ENCODE measurements around the gene PSTPIP2. TPM values are rescaled to one million over a fixed set of nuclear protein-coding genes. Genes with fewer than 3 reads are reported as not detected.
"Not testable (repeated sequence)": the region's sequence is repeated elsewhere in the genome, so short reads cannot be mapped to it uniquely, and the experiment has no call there.

Gene PSTPIP2
- total and polyA plus RNA-seq, 2 donors (not counting 3 experiments of a cell fraction or from before 2014, with no cell fraction given): 1.6 to 4.9 TPM

GRCh38 chr18:46095532-46095931 lies 23.5 kb upstream of the PSTPIP2 start:
- no peak overlapping the region for H2AFZ ChIP-seq (ENCODE audit: low read depth, low read length)
- ChIA-PET CTCF (no interaction called here), POLR2A (no interaction called here)
- H3K27me3 ChIP-seq (ENCODE audit: control insufficient read depth in 2 of 2, insufficient read depth in 2 of 2, low read length in 2 of 2): no peaks in the 10 kb centered on the region
- no peak overlapping the region for H3K4me2 ChIP-seq (ENCODE audit: insufficient read depth, low read length)
- no peak for FAIRE-seq
- dilution Hi-C loops (cut with MboI; ENCODE audit: extremely low pct_ligation_motif_present, low sequenced_read_pairs): no loop called here
- H3K9ac ChIP-seq (replicated peaks; ENCODE audit: extremely low read depth, insufficient read depth, low read length): no peak overlapping the region
- peaks cover 69% of the 10 kb centered on the region for H3K79me2 ChIP-seq (ENCODE audit: control insufficient read depth, insufficient read depth, low read length)
- intact Hi-C loops (cut with micrococcal nuclease): no loop called here
- H4K20me1 ChIP-seq (replicated peaks; ENCODE audit: control insufficient read depth, extremely low read depth, insufficient read depth, low read length): peaks cover 5% of the 10 kb centered on the region
- no peak overlapping the region for H3K27ac ChIP-seq (ENCODE audit: insufficient read depth, low read depth, low read length)
- H3K4me1 ChIP-seq (ENCODE audit: control insufficient read depth, extremely low read depth, insufficient read depth, low read length): peaks cover 16% of the 10 kb centered on the region
- H3K9me1 ChIP-seq (replicated peaks; ENCODE audit: control insufficient read depth, extremely low read depth, insufficient read depth, low read length): no peaks in the 10 kb centered on the region
- BruUV-seq (replicated peaks): no TSS peak
- DNase-seq (ENCODE audit: low read depth, low spot score): no peak
- H3K4me3 ChIP-seq (replicated peaks in 1 of 3; ENCODE audit: insufficient read depth in 1 of 3, low read depth in 1 of 3, low read length in 3 of 3): no peak overlapping the region
- H3K36me3 ChIP-seq (ENCODE audit: control insufficient read depth in 2 of 2, extremely low read depth in 1 of 2, insufficient read depth in 2 of 2, low read length in 2 of 2): peaks cover 7 to 14% of the 10 kb centered on the region in 2 experiments
- H3K9me3 ChIP-seq (replicated peaks; ENCODE audit: control insufficient read depth, insufficient read depth, low read length): no peaks in the 10 kb centered on the region
- TF ChIP-seq FOS (IDR thresholded peaks at IDR 0.05; ENCODE audit: borderline replicate concordance, insufficient read depth, low read length) (no peak), MYC (IDR thresholded peaks at IDR 0.05; ENCODE audit: low read depth, low read length) (no peak), EZH2 (IDR thresholded peaks at IDR 0.05; ENCODE audit: borderline replicate concordance, low read depth, low read length, severe bottlenecking) (no peak), JUN (IDR thresholded peaks at IDR 0.05; ENCODE audit: borderline replicate concordance, insufficient read depth, insufficient read length, low read depth) (no peak), POLR2AphosphoS5 (IDR thresholded peaks at IDR 0.05; ENCODE audit: insufficient read depth, low read depth, low read length) (no peak), MAX (IDR thresholded peaks at IDR 0.05; ENCODE audit: insufficient read depth, insufficient read length) (no peak), GATA2 (IDR thresholded peaks at IDR 0.05; ENCODE audit: insufficient read depth, insufficient read length, low read depth, low read length) (no peak)
- TF ChIP-seq, protein P1, sequence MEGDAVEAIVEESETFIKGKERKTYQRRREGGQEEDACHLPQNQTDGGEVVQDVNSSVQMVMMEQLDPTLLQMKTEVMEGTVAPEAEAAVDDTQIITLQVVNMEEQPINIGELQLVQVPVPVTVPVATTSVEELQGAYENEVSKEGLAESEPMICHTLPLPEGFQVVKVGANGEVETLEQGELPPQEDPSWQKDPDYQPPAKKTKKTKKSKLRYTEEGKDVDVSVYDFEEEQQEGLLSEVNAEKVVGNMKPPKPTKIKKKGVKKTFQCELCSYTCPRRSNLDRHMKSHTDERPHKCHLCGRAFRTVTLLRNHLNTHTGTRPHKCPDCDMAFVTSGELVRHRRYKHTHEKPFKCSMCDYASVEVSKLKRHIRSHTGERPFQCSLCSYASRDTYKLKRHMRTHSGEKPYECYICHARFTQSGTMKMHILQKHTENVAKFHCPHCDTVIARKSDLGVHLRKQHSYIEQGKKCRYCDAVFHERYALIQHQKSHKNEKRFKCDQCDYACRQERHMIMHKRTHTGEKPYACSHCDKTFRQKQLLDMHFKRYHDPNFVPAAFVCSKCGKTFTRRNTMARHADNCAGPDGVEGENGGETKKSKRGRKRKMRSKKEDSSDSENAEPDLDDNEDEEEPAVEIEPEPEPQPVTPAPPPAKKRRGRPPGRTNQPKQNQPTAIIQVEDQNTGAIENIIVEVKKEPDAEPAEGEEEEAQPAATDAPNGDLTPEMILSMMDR (IDR thresholded peaks at IDR 0.05; ENCODE audit: extremely low read depth in 1 of 2, insufficient read depth in 1 of 2, low read depth in 1 of 2, low read length in 2 of 2): no peak

DNA sequence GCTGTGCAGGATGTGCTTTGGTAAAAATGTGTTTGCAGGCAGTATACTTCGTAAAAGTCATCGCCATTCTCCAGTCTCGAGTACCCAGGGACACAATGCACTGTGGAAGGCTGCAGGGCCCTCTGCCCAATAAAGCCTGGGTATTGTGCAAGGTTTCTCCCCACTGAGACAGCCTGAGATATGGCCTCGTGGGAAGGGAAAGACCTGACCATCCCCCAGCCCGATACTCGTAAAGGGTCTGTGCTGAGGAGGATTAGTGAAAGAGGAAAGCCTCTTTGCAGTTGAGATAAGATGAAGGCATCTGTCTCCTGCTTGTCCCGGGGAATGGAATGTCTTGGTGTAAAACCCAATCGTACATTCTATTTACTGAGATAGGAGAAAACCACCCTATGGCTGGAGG lies 16.4 kb upstream of the PSTPIP2 start:
- peaks cover 32% of the 10 kb centered on the region for H3K79me2 ChIP-seq (ENCODE audit: control insufficient read depth, insufficient read depth, low read length)

More for the DNA sequence above, 16.4 kb upstream of the PSTPIP2 start:
- intact Hi-C loops (cut with micrococcal nuclease); POLR2A ChIA-PET; H3K9me1 ChIP-seq (replicated peaks; ENCODE audit: control insufficient read depth, extremely low read depth, insufficient read depth, low read length); dilution Hi-C loops (cut with MboI; ENCODE audit: extremely low pct_ligation_motif_present, low sequenced_read_pairs); H3K27ac ChIP-seq (ENCODE audit: insufficient read depth, low read depth, low read length); H3K9ac ChIP-seq (replicated peaks; ENCODE audit: extremely low read depth, insufficient read depth, low read length); H3K4me3 ChIP-seq (replicated peaks in 1 of 3; ENCODE audit: insufficient read depth in 1 of 3, low read depth in 1 of 3, low read length in 3 of 3); DNase-seq (ENCODE audit: low read depth, low spot score); H3K4me2 ChIP-seq (ENCODE audit: insufficient read depth, low read length); FAIRE-seq; H3K4me1 ChIP-seq (ENCODE audit: control insufficient read depth, extremely low read depth, insufficient read depth, low read length); BruUV-seq (replicated peaks); H4K20me1 ChIP-seq (replicated peaks; ENCODE audit: control insufficient read depth, extremely low read depth, insufficient read depth, low read length); H2AFZ ChIP-seq (ENCODE audit: low read depth, low read length); H3K27me3 ChIP-seq (ENCODE audit: control insufficient read depth in 2 of 2, insufficient read depth in 2 of 2, low read length in 2 of 2); H3K9me3 ChIP-seq (replicated peaks; ENCODE audit: control insufficient read depth, insufficient read depth, low read length); CTCF ChIA-PET: not testable (repeated sequence)
- H3K36me3 ChIP-seq (ENCODE audit: control insufficient read depth in 2 of 2, extremely low read depth in 1 of 2, insufficient read depth in 2 of 2, low read length in 2 of 2): peaks cover 38 to 40% of the 10 kb centered on the region in 2 experiments

All from endothelial cell of umbilical vein (primary cell).